Psoas muscle (tissue), 8 donors: ENCODE measurements around the gene ALPK3. TPM values are rescaled to one million over a fixed set of nuclear protein-coding genes. Genes with fewer than 3 reads are reported as not detected.

ENCODE experiments used
- ATAC-seq, 4 donors: fragments of 200-7000 bp; cut with Tn5 transposase; one replicate each; pipeline ENCODE4 v1.9.1; 2020; ENCODE audit warnings: moderate library complexity in 3 of 4, mild to moderate bottlenecking in 2 of 4
- DNase-seq, 2 donors: peaks; one replicate each; pipeline ENCODE4 v3.0.0-alpha.2; 2020
- H3K27ac ChIP-seq: fragments of 200-600 bp; one replicate; pipeline ENCODE4 v1.8.0; 2022
- H3K27me3 ChIP-seq, 3 donors: fragments of 200-600 bp in 1 of 3; one replicate each; pipeline versions ENCODE4 v1.6.1 to v1.8.0; 2013 to 2022; ENCODE audit warnings: low read length in 2 of 3, mild to moderate bottlenecking in 2 of 3, moderate library complexity in 1 of 3; ENCODE audit not compliant: insufficient read depth in 3 of 3
- H3K36me3 ChIP-seq, 2 donors: fragments of 200-600 bp in 1 of 2; one replicate each; pipeline versions ENCODE4 v1.6.1 to v1.8.0; 2013 to 2022; ENCODE audit warnings: low read depth in 1 of 2, mild to moderate bottlenecking in 1 of 2, moderate library complexity in 1 of 2; ENCODE audit not compliant: insufficient read depth in 1 of 2
- H3K4me1 ChIP-seq: fragments of 200-600 bp; one replicate; pipeline ENCODE4 v1.8.0; 2022
- H3K4me3 ChIP-seq: fragments of 200-600 bp; one replicate; pipeline ENCODE4 v1.8.0; 2022; ENCODE audit warnings: mild to moderate bottlenecking
- H3K9me3 ChIP-seq: fragments of 200-600 bp; one replicate; pipeline ENCODE4 v1.8.0; 2022
- WGBS, 3 donors: extraction: QIAGEN DNeasy Blood & Tissue Kit; methylation state at CpG; one replicate each; pipeline versions ENCODE4 v1.1.6 to v1.1.7; 2013; 5-methylcytosine and 5-hydroxymethylcytosine counted together
- intact Hi-C, 2 donors: fragments of 100-400 bp; cut with DNase I; formaldehyde crosslinking; loops; one replicate each; pipeline versions ENCODE4 v1.11.0 to v1.14.2; 2022
- polyA plus RNA-seq, 3 donors: library from polyadenylated mRNA; stranded (reverse); fragments of 200-250 nt; gene quantifications; one replicate each; pipeline ENCODE4 v1.2.3, GENCODE V29; 2013
- total RNA-seq, 4 donors: library from RNA; stranded (reverse); fragmentation: NEBNext Ultra II Directional in 2 of 4; extraction: Animal tissue kit (Norgen Biotek cat#: 25700) in 2 of 4; gene quantifications; one replicate each; pipeline versions ENCODE4 v1.2.1 to v1.2.4, GENCODE V29; 2021 to 2023
- TF ChIP-seq, protein P1 (sequence below): fragments of 200-600 bp; IDR thresholded peaks from one replicate; pipeline ENCODE4 v1.8.0; 2022; ENCODE audit warnings: antibody characterized with exemption
- donor health status: healthy with polysubstance abuse.
- donor health status: DM: no; HTN: no; CAD: no; lungs with moderate emphysema.
- donor health status: Bipolar disorder and iron deficiency.
- donor health status: healthy.
- donor health status: DM: yes; HTN: yes; CAD: no.
- donor health status: DM: no; HTN: no; CAD: no.
- donor health status: DM: no; HTN: no; CAD: no.
- donor health status: DM: yes; HTN: yes; CAD: no.

Gene ALPK3
- total and polyA plus RNA-seq, 7 donors = 75.7 to 461 (median 245) TPM

DNA sequence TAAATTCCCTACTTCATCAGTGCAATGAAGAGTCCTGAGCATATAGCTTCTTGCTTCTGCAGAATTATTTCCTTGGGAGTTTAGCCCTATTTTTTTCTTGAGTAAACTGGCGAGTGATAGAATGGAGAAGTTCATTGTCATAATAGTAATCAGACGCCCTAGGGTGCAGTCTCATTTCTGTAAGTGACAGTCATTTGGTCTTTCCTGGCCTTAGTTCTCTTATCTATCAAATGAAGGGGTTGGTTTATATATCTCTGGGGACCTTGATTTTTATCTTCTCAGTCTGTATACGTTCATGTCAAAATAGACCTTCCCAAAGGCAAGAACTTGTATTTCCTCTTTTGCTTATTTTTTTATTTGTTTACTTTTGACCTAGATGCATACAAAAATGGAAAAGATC is 9.9 kb upstream of the ALPK3 start:
- H3K27ac ChIP-seq = no peak overlapping the region
- ATAC-seq = no peak
- H3K9me3 ChIP-seq = no peaks in the 10 kb centered on the region
- H3K4me1 ChIP-seq = peaks cover 11% of the 10 kb centered on the region
- peaks cover 5 to 44% of the 10 kb centered on the region in 2 donors for H3K36me3 ChIP-seq
- H3K27me3 ChIP-seq = no peaks in the 10 kb centered on the region
- intact Hi-C loops = no loop called here
- TF ChIP-seq, protein P1, sequence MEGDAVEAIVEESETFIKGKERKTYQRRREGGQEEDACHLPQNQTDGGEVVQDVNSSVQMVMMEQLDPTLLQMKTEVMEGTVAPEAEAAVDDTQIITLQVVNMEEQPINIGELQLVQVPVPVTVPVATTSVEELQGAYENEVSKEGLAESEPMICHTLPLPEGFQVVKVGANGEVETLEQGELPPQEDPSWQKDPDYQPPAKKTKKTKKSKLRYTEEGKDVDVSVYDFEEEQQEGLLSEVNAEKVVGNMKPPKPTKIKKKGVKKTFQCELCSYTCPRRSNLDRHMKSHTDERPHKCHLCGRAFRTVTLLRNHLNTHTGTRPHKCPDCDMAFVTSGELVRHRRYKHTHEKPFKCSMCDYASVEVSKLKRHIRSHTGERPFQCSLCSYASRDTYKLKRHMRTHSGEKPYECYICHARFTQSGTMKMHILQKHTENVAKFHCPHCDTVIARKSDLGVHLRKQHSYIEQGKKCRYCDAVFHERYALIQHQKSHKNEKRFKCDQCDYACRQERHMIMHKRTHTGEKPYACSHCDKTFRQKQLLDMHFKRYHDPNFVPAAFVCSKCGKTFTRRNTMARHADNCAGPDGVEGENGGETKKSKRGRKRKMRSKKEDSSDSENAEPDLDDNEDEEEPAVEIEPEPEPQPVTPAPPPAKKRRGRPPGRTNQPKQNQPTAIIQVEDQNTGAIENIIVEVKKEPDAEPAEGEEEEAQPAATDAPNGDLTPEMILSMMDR = no peak
- no peak overlapping the region for H3K4me3 ChIP-seq
- DNase-seq = no peak
- 84 to 87% (median 87%) methylated on average over 3 of the region's 3 CpGs for WGBS, 3 donors

DNA sequence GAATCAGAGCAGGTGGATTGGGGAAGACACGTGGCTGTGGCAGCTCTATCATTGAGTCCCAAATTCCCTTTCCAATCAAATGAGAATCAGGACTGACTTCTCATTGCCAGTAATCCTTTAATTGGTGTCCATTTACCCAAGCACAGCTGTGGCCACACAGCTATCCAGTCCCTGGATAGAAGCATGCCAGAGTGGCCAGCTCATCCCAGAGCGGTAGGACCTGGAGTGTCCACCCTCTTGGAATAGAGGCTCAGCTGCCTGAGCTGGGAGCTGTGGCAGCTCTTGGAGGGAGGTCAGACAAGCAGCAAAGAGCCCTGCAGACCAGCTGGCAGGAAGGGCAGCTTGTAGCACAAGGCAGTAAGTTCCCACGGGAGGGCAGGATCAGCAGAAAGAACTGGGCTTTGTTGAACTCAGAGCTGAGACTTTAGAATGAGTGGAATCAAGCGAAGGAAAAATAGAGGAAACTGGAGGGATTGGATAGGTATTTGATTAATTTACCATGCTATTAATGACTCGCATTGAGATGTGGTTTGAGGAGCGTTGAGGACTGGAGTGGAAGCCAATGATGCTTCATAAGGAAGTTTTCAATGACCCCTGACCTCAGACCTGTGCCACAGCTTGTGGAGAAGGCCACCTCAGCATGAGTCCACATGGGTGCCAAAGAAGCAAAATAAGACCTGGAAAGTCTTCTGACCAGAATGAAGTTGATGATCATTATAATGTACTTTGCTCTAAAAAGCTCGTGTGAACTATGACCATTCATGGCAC is 6.9 kb upstream of the ALPK3 start:
- peak overlapping the region; percentile 56 for H3K27ac ChIP-seq
- H3K36me3 ChIP-seq = peaks cover 0 to 14% of the 10 kb centered on the region in 2 donors
- H3K4me3 ChIP-seq = no peak overlapping the region
- TF ChIP-seq, protein P1 = no peak
- H3K27me3 ChIP-seq = no peaks in the 10 kb centered on the region
- DNase-seq (peak in 1 of 2 donors; percentile 47), ATAC-seq (peak; percentile 75 to 93 (median 92))
- H3K4me1 ChIP-seq = peaks cover 11% of the 10 kb centered on the region
- WGBS, 3 donors = 42 to 61% (median 43%) methylated on average over 7 of the region's 7 CpGs
- intact Hi-C loops = loop anchor here (2.0 to 5.0 kb wide), 2 partner anchors 48 to 57 kb away; no protein-coding TSS in a partner anchor
- H3K9me3 ChIP-seq = no peaks in the 10 kb centered on the region

DNA sequence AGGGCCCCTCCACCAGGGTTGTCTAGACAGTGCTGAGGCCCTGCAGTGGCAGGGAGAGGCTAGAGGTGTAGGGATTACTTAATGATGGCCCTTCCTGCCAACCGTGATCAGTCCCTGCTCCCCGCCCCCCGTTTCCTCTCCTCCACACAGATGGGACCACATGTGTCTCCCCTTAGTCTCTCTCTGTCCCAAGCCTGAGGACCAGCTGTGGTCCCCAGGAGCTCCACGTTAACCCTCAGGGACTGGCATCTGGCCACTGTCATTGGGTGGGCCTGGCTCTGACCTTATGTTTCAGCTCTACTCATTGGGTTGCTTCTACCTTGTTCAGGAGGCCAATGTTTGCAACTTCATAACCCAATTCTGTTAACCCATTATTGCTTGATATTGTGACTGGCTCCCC is 6.0 kb upstream of the ALPK3 start:
- TF ChIP-seq, protein P1 = no peak
- Histone ChIP-seq H3K4me3 (no peak overlapping the region), H3K27ac (no peak overlapping the region), H3K9me3 (no peaks in the 10 kb centered on the region), H3K36me3 (peaks cover 0 to 5% of the 10 kb centered on the region in 2 donors), H3K4me1 (peaks cover 11% of the 10 kb centered on the region), H3K27me3 (no peaks in the 10 kb centered on the region)
- intact Hi-C loops = loop anchor here (2.0 to 5.0 kb wide), 2 partner anchors 49 to 58 kb away; no protein-coding TSS in a partner anchor
- 67 to 83% (median 72%) methylated on average over 4 of the region's 4 CpGs for WGBS, 3 donors
- ATAC-seq (peak in 1 of 4 donors; percentile 3), DNase-seq (no peak)

DNA sequence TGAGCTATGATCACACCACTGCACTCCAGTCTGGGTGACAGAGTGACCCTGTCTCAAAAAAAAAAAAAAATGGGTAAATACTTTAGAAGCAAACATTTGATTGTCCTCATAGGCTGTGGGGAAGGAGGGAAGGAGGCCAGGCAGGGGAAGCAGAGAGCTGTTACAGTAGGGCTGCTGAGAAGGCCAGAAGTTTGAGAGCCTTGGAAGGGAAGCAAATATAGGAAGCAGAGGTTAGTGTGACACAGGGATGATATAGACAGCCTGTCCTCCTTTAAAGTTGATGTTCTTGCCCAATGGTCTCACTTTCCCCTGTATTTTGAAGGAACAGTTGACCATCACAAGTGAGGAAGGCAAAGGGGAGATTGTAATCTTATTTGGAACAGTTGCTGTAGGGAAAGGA is 5.3 kb upstream of the ALPK3 start:
- ATAC-seq = no peak
- intact Hi-C loops = loop anchor here (2.0 to 5.0 kb wide), 2 partner anchors 50 to 59 kb away; no protein-coding TSS in a partner anchor

More for the DNA sequence above, 5.3 kb upstream of the ALPK3 start:
- no peak overlapping the region for H3K27ac ChIP-seq
- H3K9me3 ChIP-seq = no peaks in the 10 kb centered on the region
- peaks cover 16% of the 10 kb centered on the region for H3K4me1 ChIP-seq
- H3K4me3 ChIP-seq = no peak overlapping the region
- no peaks in the 10 kb centered on the region for H3K36me3 ChIP-seq
- DNase-seq = no peak
- TF ChIP-seq, protein P1 = no peak
- no peaks in the 10 kb centered on the region for H3K27me3 ChIP-seq
